ENCODE measurements around the gene OPHN1.

Gene OPHN1, protein sequence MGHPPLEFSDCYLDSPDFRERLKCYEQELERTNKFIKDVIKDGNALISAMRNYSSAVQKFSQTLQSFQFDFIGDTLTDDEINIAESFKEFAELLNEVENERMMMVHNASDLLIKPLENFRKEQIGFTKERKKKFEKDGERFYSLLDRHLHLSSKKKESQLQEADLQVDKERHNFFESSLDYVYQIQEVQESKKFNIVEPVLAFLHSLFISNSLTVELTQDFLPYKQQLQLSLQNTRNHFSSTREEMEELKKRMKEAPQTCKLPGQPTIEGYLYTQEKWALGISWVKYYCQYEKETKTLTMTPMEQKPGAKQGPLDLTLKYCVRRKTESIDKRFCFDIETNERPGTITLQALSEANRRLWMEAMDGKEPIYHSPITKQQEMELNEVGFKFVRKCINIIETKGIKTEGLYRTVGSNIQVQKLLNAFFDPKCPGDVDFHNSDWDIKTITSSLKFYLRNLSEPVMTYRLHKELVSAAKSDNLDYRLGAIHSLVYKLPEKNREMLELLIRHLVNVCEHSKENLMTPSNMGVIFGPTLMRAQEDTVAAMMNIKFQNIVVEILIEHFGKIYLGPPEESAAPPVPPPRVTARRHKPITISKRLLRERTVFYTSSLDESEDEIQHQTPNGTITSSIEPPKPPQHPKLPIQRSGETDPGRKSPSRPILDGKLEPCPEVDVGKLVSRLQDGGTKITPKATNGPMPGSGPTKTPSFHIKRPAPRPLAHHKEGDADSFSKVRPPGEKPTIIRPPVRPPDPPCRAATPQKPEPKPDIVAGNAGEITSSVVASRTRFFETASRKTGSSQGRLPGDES

DNA sequence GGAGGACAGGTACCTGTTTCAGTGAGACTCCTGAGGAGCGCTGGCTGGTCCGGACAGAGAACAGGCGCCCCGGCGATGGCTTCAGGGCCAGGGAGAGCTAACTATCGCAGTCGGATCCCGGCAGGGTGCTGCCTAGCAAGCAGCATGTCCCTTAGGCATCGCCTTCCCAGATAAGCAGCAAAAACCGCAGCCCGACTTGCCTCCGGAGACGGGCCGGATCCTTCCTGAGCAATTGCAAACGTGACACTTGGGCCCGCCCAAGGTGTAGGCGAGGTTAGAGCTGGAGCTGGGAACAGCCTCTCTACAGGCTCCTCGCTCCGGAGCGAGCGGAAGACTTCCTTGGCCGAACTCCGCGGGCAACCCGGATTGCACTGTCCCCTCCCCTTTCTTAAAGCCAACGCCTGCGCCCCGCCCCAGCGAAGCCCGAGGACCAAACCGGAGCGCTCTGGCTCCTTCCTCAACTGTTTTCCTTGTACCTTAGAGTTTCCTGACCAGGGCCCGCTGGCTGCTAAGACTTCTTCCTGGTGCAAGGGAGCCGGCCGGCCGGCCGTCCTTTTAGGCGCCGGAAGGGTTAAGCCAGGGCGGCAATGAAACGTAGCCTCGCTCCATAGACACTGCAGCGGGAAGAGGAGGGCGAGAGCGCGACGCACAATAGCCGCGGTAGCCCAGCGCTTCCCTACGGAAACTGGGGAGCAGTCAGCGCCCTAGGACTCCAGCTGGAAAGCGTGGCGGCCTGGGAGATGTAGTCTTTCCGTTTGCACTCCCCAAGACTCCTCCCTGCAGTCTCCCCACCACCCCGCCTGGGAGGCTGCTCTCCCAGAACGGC is at the start of gene OPHN1:
OPHN1 (minus strand) TSS at position 341 of the 826 bp plus-strand sequence. CDS start 475 bp downstream, outside the sequence.
- TF ChIP-seq, protein P1, sequence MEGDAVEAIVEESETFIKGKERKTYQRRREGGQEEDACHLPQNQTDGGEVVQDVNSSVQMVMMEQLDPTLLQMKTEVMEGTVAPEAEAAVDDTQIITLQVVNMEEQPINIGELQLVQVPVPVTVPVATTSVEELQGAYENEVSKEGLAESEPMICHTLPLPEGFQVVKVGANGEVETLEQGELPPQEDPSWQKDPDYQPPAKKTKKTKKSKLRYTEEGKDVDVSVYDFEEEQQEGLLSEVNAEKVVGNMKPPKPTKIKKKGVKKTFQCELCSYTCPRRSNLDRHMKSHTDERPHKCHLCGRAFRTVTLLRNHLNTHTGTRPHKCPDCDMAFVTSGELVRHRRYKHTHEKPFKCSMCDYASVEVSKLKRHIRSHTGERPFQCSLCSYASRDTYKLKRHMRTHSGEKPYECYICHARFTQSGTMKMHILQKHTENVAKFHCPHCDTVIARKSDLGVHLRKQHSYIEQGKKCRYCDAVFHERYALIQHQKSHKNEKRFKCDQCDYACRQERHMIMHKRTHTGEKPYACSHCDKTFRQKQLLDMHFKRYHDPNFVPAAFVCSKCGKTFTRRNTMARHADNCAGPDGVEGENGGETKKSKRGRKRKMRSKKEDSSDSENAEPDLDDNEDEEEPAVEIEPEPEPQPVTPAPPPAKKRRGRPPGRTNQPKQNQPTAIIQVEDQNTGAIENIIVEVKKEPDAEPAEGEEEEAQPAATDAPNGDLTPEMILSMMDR (IDR thresholded peaks at IDR 0.05) = no peak

DNA sequence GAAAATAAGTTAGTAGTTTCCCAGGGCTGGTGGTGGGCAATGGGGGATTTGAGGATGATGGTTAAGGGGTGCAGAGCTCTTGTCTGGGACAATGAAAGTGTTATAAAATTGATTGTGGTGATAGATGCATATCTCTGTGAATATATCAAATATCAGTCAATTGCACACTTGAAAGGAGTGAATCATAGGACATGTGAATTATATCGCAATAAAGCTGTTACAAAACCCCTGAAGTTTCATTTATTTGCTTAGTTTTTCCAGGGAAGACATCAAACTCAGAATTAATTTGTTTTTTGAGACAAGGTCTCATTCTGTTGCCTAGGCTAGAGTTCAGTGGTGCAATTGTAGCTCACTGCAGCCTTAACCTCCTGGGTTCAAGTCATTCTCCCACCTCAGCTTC is 47.7 kb upstream of the OPHN1 start:
- TF ChIP-seq, protein P1 (IDR thresholded peaks at IDR 0.05) = no peak

DNA sequence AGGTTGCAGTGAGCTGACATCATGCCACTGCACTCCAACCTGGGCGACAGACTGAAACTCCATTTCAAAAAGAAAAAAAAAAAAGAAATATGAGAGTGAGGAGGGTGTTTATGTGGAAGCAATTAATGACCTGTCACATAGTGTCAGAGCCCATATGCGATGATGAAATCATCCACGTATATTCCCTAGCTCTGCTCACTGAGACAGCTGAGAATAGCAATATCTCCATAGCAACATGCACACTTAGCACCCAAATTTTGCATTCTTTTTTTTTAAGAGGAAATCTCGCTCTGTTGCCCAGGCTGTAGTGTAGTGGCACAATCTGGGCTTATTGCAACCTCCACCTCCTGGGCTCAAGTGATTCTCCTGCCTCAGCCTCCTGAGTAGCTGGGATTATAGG is 31.5 kb upstream of the OPHN1 start:
- TF ChIP-seq, protein P1 (IDR thresholded peaks at IDR 0.05) = no peak

DNA sequence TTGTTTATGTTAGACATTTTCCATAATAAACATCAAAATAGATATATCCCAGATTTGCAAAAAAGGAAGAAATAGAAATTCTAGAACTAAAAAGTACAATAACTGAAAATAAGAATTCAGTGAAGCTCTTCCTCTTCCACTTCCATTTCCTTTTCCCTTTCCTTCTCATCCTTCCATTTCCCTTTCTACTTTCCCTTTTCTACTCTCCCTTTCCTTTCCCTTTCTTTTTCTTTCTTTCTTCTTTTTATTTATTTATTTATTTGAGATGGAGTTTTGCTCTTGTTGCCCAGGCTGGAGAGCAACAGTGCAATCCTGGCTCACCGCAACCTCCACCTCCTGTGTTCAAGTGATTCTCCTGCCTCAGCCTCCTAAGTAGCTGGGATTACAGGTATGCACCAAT is 30.6 kb upstream of the OPHN1 start:
- TF ChIP-seq, protein P1 (IDR thresholded peaks at IDR 0.05) = no peak

DNA sequence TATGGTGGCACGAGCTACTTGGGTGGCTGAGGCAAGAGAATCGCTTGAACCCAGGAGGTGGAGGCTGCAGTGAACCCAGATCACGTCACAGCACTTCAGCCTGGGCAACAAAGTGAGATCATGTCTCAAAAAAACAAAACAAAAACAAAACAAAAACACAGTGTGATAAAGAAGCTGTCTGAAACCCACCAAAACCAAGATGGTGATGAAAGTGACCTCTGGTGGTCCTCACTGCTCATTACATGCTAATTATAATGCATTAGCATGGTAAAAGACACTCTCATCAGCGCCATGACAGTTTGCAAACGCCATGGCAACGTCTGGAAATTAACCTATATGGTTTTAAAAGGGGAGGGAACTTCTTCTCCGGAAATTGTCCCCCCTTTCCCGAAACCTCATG is 29.4 kb upstream of the OPHN1 start:
- TF ChIP-seq, protein P1 (IDR thresholded peaks at IDR 0.05) = peak; percentile 42

DNA sequence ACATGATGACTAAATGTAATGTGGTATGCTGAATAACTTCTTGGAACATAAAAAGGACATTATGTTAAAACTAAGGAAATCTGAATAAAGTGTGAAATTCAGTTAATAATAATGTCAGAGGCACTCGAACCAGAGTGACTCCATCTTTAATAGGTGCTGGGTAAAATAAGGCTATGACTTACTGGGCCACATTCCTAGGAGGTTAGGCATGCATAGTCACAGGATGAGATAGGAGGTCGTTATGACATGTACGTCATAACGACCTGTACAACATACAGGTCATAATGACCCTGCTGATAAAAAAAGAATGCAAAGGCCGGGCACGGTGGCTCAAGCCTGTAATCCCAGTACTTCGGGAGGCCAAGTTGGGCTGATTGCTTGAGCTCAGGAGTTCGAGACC is 28.9 kb upstream of the OPHN1 start:
- TF ChIP-seq, protein P1 (IDR thresholded peaks at IDR 0.05) = no peak

DNA sequence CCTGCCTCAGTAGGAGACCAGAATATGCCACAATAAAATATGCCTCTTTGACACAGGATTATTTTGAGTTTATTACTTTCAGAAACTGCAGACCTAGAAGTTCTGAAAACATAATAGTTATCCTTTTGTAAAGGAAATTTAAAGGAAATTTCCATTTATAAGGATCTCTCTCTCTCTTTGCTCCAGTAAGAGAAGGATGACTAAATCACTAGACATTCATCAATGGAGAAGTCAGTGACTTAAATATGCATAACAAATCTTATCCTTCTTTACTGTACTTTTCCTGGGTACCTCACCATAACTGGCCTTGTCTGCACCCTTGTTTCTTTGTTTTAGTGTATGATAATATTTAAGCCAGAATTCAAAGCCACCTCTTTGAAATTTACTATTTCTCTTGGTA is 28.3 kb upstream of the OPHN1 start:
- TF ChIP-seq, protein P1 (IDR thresholded peaks at IDR 0.05) = no peak
